ENCODE results near the gene NXN.

The NXN gene

GRCh38 chr17:784143-784542, 195.4 kb downstream of the NXN start:
- no peaks in the 10 kb centered on the region for H3K9me2 ChIP-seq (replicated peaks; ENCODE audit: control insufficient read depth, low read length)
- H3K4me3 ChIP-seq (ENCODE audit: low read length), result peak overlapping the region; percentile 94
- H3K79me2 ChIP-seq (ENCODE audit: control insufficient read depth, low read length), result peaks cover 85% of the 10 kb centered on the region
- no peak for TF ChIP-seq EZH2phosphoT487 (IDR thresholded peaks at IDR 0.05; ENCODE audit: borderline replicate concordance, low read length)
- no peak for TF ChIP-seq CTCF (IDR thresholded peaks at IDR 0.05; ENCODE audit: low read depth, low read length, poor library complexity, severe bottlenecking)
- H3K4me2 ChIP-seq (ENCODE audit: low read length), result peak overlapping the region; percentile 92
- peaks cover 47% of the 10 kb centered on the region for H3K36me3 ChIP-seq (ENCODE audit: control insufficient read depth, low read length)
- no peaks in the 10 kb centered on the region for H3K9me3 ChIP-seq (ENCODE audit: control insufficient read depth, insufficient read depth, low read length)
- H3K27me3 ChIP-seq (ENCODE audit: control insufficient read depth, low read length), result no peaks in the 10 kb centered on the region
- H3F3A ChIP-seq (ENCODE audit: control insufficient read depth, insufficient read depth), result no peaks in the 10 kb centered on the region; the same call in 1 of the 2 replicates
- H3K27ac ChIP-seq (ENCODE audit: low read depth, low read length), result no peak overlapping the region
- 0 out of 2 replicates have a peak, but pooled peaks cover 4% of the 10 kb centered on the region for H4K20me1 ChIP-seq (ENCODE audit: control insufficient read depth, insufficient read depth, low read depth, low read length)
- peaks cover 27% of the 10 kb centered on the region for H3K4me1 ChIP-seq (ENCODE audit: control insufficient read depth, low read length)

DNA sequence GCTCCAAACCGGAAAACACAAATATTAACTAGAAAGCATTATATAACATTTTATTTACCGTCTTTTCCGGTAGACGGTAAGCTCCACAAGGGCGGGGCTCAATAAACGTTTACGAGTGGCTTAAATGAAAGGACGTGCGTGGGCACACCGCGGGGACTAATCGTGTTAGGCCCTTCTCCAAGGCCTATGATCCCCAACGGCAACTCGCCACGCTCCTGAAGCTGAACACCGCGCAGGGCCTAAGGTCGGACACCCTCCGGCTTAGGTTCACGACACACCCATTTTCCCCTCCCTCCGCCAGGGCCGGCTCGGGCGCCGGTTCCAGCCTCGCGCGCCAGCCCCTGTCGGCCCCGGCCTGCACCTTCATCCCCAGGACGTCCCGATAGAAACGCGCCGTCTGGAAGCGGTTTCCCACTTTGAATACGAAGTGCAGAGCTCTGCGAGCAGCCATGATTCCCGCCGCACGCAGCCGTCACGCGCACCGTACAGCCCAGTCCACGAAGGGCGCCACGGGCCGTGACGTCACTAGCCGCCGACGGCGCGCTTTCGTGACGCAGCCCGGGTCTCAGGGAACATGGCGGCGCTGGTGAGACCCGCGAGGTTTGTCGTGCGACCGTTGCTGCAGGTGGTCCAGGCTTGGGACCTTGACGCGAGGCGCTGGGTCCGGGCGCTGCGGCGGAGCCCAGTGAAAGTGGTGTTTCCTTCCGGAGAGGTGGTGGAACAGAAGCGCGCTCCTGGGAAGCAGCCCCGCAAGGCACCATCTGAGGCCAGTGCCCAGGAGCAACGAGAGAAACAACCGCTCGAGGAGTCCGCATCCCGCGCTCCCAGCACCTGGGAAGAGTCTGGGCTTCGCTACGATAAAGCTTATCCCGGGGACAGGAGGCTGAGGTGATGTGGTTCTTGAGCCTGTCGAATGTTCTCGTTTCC, 197.5 kb downstream of the NXN start, which contains the start of the genes GLOD4 and MRM3:
GLOD4 (minus strand) TSS at position 476 of the 927 bp plus-strand sequence; CDS start at position 451, 25 bp downstream.
MRM3 (plus strand) TSS at position 549 of the 927 bp plus-strand sequence; CDS start at position 575, 26 bp downstream.
- 0 out of 2 replicates have a peak, but pooled peaks cover 4% of the 10 kb centered on the region for H4K20me1 ChIP-seq (ENCODE audit: control insufficient read depth, insufficient read depth, low read depth, low read length)
- peak within 1 kb of the TSS; percentile 94 for H3K4me3 ChIP-seq (ENCODE audit: low read length)
- no peak for TF ChIP-seq CTCF (IDR thresholded peaks at IDR 0.05; ENCODE audit: low read depth, low read length, poor library complexity, severe bottlenecking)
- TF ChIP-seq EZH2phosphoT487 (IDR thresholded peaks at IDR 0.05; ENCODE audit: borderline replicate concordance, low read length), result no peak
- no peaks in the 10 kb centered on the region for H3K9me3 ChIP-seq (ENCODE audit: control insufficient read depth, insufficient read depth, low read length)
- no peaks in the 10 kb centered on the region for H3K27me3 ChIP-seq (ENCODE audit: control insufficient read depth, low read length)
- peaks cover 27% of the 10 kb centered on the region for H3K4me1 ChIP-seq (ENCODE audit: control insufficient read depth, low read length)
- H3K36me3 ChIP-seq (ENCODE audit: control insufficient read depth, low read length), result peaks cover 48% of the 10 kb centered on the region
- no peaks in the 10 kb centered on the region; the same call in 1 of the 2 replicates for H3F3A ChIP-seq (ENCODE audit: control insufficient read depth, insufficient read depth)
- no peaks in the 10 kb centered on the region for H3K9me2 ChIP-seq (replicated peaks; ENCODE audit: control insufficient read depth, low read length)
- peaks cover 88% of the 10 kb centered on the region for H3K79me2 ChIP-seq (ENCODE audit: control insufficient read depth, low read length)
- H3K27ac ChIP-seq (ENCODE audit: low read depth, low read length), result peak within 1 kb of the TSS; percentile 53
- peak within 1 kb of the TSS; percentile 92 for H3K4me2 ChIP-seq (ENCODE audit: low read length)

GRCh38 chr17:778096-778495, 201.5 kb downstream of the NXN start:
- peaks cover 58% of the 10 kb centered on the region for H3K36me3 ChIP-seq (ENCODE audit: control insufficient read depth, low read length)

More at GRCh38 chr17:778096-778495, 201.5 kb downstream of the NXN start:
- Histone ChIP-seq H3K27me3 (ENCODE audit: control insufficient read depth, low read length) (no peaks in the 10 kb centered on the region), H3K79me2 (ENCODE audit: control insufficient read depth, low read length) (peaks cover 66% of the 10 kb centered on the region), H3K4me2 (ENCODE audit: low read length) (no peak overlapping the region), H3K4me3 (ENCODE audit: low read length) (no peak overlapping the region), H4K20me1 (ENCODE audit: control insufficient read depth, insufficient read depth, low read depth, low read length) (no peaks in the 10 kb centered on the region), H3K27ac (ENCODE audit: low read depth, low read length) (no peak overlapping the region), H3K9me3 (ENCODE audit: control insufficient read depth, insufficient read depth, low read length) (no peaks in the 10 kb centered on the region), H3K9me2 (replicated peaks; ENCODE audit: control insufficient read depth, low read length) (no peaks in the 10 kb centered on the region), H3F3A (ENCODE audit: control insufficient read depth, insufficient read depth) (no peaks in the 10 kb centered on the region), H3K4me1 (ENCODE audit: control insufficient read depth, low read length) (peaks cover 12% of the 10 kb centered on the region)
- TF ChIP-seq EZH2phosphoT487 (IDR thresholded peaks at IDR 0.05; ENCODE audit: borderline replicate concordance, low read length) (no peak), CTCF (IDR thresholded peaks at IDR 0.05; ENCODE audit: low read depth, low read length, poor library complexity, severe bottlenecking) (no peak)
